ENCODE data around the gene OTUD7B. TPM values are rescaled to one million over a fixed set of nuclear protein-coding genes. Genes with fewer than 3 reads are reported as not detected.

OTUD7B gene
- total and polyA plus RNA-seq, 10 of the 15 experiments (the other 5 are each of a cell fraction or from before 2014, with no cell fraction given): 1.7 to 24.9 (median 6.6) TPM

DNA sequence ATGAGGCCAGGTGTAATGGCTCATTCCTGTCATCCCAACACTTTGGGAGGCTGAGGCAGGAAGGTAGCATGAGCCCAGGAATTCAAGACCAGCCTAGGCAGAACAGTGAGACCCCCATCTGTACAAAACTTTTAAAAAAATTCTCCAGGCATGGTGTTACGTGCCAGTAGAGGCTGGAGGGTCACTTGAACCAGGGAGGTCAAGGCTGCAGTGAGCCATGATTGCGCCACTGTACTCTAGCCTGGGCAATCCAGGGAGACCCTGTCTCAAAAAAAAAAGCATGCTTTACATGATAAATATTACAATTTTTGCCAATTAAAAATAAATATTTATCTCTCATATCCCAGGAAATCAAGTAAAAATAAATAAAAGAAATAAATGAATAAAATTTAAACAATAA, 39.4 kb upstream of the OTUD7B start:
- no peak overlapping the region for H2AFZ ChIP-seq (ENCODE audit: control insufficient read depth, low read depth, low read length)
- ChIA-PET POLR2A (no interaction called here), CTCF (interaction anchor here (0.6 to 2.7 kb wide), 17 partner anchors 17 to 162 kb away, joined by 3 to 69 read pairs (median 4); partner anchors contain the start of gene OTUD7B), RAD21 (ENCODE audit: unreplicated experiment) (interaction anchor here (0.6 to 2.7 kb wide), 3 partner anchors 62 to 137 kb away, joined by 3 to 43 read pairs (median 5); no protein-coding TSS in a partner anchor), SMC1A (ENCODE audit: uncharacterized antibody, unreplicated experiment) (interaction anchor here (0.6 to 2.7 kb wide), 8 partner anchors 13 to 162 kb away, joined by 3 to 51 read pairs (median 7); a partner anchor contains a TSS)
- no peak for ATAC-seq
- H3K4me1 ChIP-seq (ENCODE audit: control insufficient read depth, insufficient read depth, low read length): peaks cover 4% of the 10 kb centered on the region
- intact Hi-C loops (cut with micrococcal nuclease; ENCODE audit: unreplicated experiment): loop anchor here (1.0 kb wide), 2 partner anchors 88 to 162 kb away; no protein-coding TSS in a partner anchor
- no peak for FAIRE-seq
- no peaks in the 10 kb centered on the region for H3K27me3 ChIP-seq (replicated peaks in 1 of 2; ENCODE audit: control insufficient read depth in 2 of 2, insufficient read depth in 2 of 2, low read length in 1 of 2)
- no peaks in the 10 kb centered on the region for H3K9me3 ChIP-seq (replicated peaks; ENCODE audit: control insufficient read depth, insufficient read depth, low read length)
- DNase-seq (ENCODE audit: low read depth, low spot score): no peak
- no peak overlapping the region for H3K4me3 ChIP-seq
- no TSS peak for BruUV-seq (replicated peaks)
- no peak overlapping the region for H3K27ac ChIP-seq (ENCODE audit: control insufficient read depth, insufficient read depth)
- H3K4me2 ChIP-seq (ENCODE audit: control insufficient read depth, insufficient read depth): no peak overlapping the region
- H3K9ac ChIP-seq (ENCODE audit: control insufficient read depth, insufficient read depth, low read length): no peak overlapping the region
- WGBS (ENCODE audit: insufficient coverage, insufficient replicate concordance, low lambda C conversion rate, missing lambda C conversion rate): 58% methylated on average over 2 of the region's 2 CpGs
- no peaks in the 10 kb centered on the region for H3K79me2 ChIP-seq (ENCODE audit: control insufficient read depth, insufficient read depth, low read length)
- no peaks in the 10 kb centered on the region for H3K36me3 ChIP-seq (ENCODE audit: control insufficient read depth in 2 of 2, insufficient read depth in 2 of 2, low read length in 1 of 2)
- in situ Hi-C loops (cut with MboI): loop anchor here (5.0 kb wide), 2 partner anchors 88 to 143 kb away; no protein-coding TSS in a partner anchor
- no peaks in the 10 kb centered on the region for H4K20me1 ChIP-seq (ENCODE audit: control insufficient read depth, insufficient read depth)
- TF ChIP-seq NBN (IDR thresholded peaks at IDR 0.05): no peak
- TF ChIP-seq, protein P1, sequence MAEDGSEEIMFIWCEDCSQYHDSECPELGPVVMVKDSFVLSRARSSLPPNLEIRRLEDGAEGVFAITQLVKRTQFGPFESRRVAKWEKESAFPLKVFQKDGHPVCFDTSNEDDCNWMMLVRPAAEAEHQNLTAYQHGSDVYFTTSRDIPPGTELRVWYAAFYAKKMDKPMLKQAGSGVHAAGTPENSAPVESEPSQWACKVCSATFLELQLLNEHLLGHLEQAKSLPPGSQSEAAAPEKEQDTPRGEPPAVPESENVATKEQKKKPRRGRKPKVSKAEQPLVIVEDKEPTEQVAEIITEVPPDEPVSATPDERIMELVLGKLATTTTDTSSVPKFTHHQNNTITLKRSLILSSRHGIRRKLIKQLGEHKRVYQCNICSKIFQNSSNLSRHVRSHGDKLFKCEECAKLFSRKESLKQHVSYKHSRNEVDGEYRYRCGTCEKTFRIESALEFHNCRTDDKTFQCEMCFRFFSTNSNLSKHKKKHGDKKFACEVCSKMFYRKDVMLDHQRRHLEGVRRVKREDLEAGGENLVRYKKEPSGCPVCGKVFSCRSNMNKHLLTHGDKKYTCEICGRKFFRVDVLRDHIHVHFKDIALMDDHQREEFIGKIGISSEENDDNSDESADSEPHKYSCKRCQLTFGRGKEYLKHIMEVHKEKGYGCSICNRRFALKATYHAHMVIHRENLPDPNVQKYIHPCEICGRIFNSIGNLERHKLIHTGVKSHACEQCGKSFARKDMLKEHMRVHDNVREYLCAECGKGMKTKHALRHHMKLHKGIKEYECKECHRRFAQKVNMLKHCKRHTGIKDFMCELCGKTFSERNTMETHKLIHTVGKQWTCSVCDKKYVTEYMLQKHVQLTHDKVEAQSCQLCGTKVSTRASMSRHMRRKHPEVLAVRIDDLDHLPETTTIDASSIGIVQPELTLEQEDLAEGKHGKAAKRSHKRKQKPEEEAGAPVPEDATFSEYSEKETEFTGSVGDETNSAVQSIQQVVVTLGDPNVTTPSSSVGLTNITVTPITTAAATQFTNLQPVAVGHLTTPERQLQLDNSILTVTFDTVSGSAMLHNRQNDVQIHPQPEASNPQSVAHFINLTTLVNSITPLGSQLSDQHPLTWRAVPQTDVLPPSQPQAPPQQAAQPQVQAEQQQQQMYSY (CRISPR knock-in tag; IDR thresholded peaks at IDR 0.05): no peak
- no peak for TF ChIP-seq TARDBP (IDR thresholded peaks at IDR 0.05; ENCODE audit: borderline replicate concordance)
- TF ChIP-seq, protein P2, sequence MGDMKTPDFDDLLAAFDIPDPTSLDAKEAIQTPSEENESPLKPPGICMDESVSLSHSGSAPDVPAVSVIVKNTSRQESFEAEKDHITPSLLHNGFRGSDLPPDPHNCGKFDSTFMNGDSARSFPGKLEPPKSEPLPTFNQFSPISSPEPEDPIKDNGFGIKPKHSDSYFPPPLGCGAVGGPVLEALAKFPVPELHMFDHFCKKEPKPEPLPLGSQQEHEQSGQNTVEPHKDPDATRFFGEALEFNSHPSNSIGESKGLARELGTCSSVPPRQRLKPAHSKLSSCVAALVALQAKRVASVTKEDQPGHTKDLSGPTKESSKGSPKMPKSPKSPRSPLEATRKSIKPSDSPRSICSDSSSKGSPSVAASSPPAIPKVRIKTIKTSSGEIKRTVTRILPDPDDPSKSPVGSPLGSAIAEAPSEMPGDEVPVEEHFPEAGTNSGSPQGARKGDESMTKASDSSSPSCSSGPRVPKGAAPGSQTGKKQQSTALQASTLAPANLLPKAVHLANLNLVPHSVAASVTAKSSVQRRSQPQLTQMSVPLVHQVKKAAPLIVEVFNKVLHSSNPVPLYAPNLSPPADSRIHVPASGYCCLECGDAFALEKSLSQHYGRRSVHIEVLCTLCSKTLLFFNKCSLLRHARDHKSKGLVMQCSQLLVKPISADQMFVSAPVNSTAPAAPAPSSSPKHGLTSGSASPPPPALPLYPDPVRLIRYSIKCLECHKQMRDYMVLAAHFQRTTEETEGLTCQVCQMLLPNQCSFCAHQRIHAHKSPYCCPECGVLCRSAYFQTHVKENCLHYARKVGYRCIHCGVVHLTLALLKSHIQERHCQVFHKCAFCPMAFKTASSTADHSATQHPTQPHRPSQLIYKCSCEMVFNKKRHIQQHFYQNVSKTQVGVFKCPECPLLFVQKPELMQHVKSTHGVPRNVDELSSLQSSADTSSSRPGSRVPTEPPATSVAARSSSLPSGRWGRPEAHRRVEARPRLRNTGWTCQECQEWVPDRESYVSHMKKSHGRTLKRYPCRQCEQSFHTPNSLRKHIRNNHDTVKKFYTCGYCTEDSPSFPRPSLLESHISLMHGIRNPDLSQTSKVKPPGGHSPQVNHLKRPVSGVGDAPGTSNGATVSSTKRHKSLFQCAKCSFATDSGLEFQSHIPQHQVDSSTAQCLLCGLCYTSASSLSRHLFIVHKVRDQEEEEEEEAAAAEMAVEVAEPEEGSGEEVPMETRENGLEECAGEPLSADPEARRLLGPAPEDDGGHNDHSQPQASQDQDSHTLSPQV (IDR thresholded peaks at IDR 0.05): no peak
- TF ChIP-seq NR2C1 (IDR thresholded peaks at IDR 0.05): no peak
- TF ChIP-seq RFX5 (IDR thresholded peaks at IDR 0.05; ENCODE audit: low read depth, low read length): no peak
- TF ChIP-seq KLF5 (IDR thresholded peaks at IDR 0.05; ENCODE audit: partially characterized antibody): no peak
- TF ChIP-seq MYC (IDR thresholded peaks at IDR 0.05; ENCODE audit: insufficient read depth, insufficient read length, insufficient replicate concordance, low read length, severe bottlenecking): no peak
- TF ChIP-seq RCOR1 (conservative IDR thresholded peaks at IDR 0.05; ENCODE audit: low read depth, low read length): no peak
- no peak for TF ChIP-seq NFIC (IDR thresholded peaks at IDR 0.05; ENCODE audit: low read depth, low read length)
- TF ChIP-seq WRNIP1 (IDR thresholded peaks at IDR 0.05; ENCODE audit: borderline replicate concordance, low read depth, low read length): no peak
- no peak for TF ChIP-seq HDAC6 (IDR thresholded peaks at IDR 0.05; ENCODE audit: unreplicated experiment)
- TF ChIP-seq ZNF274 (IDR thresholded peaks at IDR 0.05; ENCODE audit: insufficient read depth, insufficient read length): no peak
- no peak for TF ChIP-seq CREM (IDR thresholded peaks at IDR 0.05; ENCODE audit: low read depth)
- no peak for TF ChIP-seq PAX8 (IDR thresholded peaks at IDR 0.05)
- no peak for TF ChIP-seq CEBPB (IDR thresholded peaks at IDR 0.05; ENCODE audit: borderline replicate concordance in 1 of 2, low read depth in 2 of 2, low read length in 2 of 2)
- TF ChIP-seq ZNF384 (IDR thresholded peaks at IDR 0.05; ENCODE audit: borderline replicate concordance, low read depth, low read length): no peak
- TF ChIP-seq JUND (IDR thresholded peaks at IDR 0.05; ENCODE audit: low read depth, low read length): no peak
